Left ventricle myocardium inferior (tissue), 1 donor: ENCODE results near the gene CDK15. TPM values are rescaled to one million over a fixed set of nuclear protein-coding genes. Genes with fewer than 3 reads are reported as not detected.

ENCODE experiments used
- DNase-seq: peaks from one replicate; pipeline ENCODE4 v3.0.0-alpha.2; 2020
- H3K27ac ChIP-seq: fragments of 200-600 bp; replicated peaks from 2 replicates; pipeline ENCODE4 v1.8.0; 2021
- H3K27me3 ChIP-seq: fragments of 200-600 bp; 2 replicates; pipeline ENCODE4 v1.8.0; 2021; ENCODE audit warnings: low read depth
- H3K36me3 ChIP-seq: fragments of 200-600 bp; 2 replicates; pipeline ENCODE4 v1.8.0; 2021
- H3K4me1 ChIP-seq: fragments of 200-600 bp; 2 replicates; pipeline ENCODE4 v1.8.0; 2021
- H3K4me3 ChIP-seq: fragments of 200-600 bp; 2 replicates; pipeline ENCODE4 v1.8.0; 2021; ENCODE audit warnings: mild to moderate bottlenecking, moderate library complexity
- H3K9me3 ChIP-seq: fragments of 200-600 bp; replicated peaks from 2 replicates; pipeline ENCODE4 v1.8.0; 2021
- CTCF ChIP-seq: fragments of 200-600 bp; IDR thresholded peaks from 2 replicates; pipeline ENCODE4 v1.8.0; 2021; ENCODE audit warnings: antibody characterized with exemption, mild to moderate bottlenecking, borderline replicate concordance
- intact Hi-C: fragments of 100-400 bp; cut with micrococcal nuclease; formaldehyde crosslinking; loops from one replicate; pipeline ENCODE4 v1.11.0; 2022
- total RNA-seq: library from RNA; stranded (reverse); fragmentation: NEBNext Ultra II Directional; extraction: Animal tissue kit (Norgen Biotek cat#: 25700); gene quantifications from one replicate; pipeline ENCODE4 v1.2.1, GENCODE V29; 2021
- donor health status: DM: no; HTN: yes; CAD: no; lungs with severe emphysema.

The CDK15 gene
- total RNA-seq, 1 donor from 2014 or later: 0.16 TPM

DNA sequence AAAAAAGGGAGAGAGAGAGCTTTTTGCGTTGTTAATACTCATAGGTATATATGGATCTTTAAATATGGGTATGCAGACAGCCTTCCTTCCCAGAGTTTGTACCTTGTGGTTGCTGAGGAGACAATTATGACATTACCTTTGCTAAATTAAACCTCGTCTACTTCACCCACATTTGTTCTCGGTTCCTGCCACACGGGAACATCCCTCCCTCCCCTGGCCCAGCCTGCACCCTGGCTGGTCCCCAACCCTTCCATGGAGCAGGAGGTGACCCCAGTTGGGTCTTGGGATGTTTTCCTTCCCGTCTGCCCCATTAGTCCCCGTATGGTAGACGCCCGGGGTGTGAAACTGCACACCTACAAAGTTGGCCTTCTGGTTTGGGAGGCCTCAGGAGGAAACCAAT, 122.0 kb downstream of the CDK15 start:
- TF ChIP-seq CTCF: no peak
- no peak for DNase-seq
- intact Hi-C loops: no loop called here
- Histone ChIP-seq H3K9me3 (no peaks in the 10 kb centered on the region), H3K4me1 (no peaks in the 10 kb centered on the region), H3K27ac (no peak overlapping the region), H3K36me3 (no peaks in the 10 kb centered on the region), H3K4me3 (no peak overlapping the region), H3K27me3 (peaks cover 38% of the 10 kb centered on the region)

GRCh38 chr2:201929281-201930026, 123.1 kb downstream of the CDK15 start:
- no peak for DNase-seq
- no peak overlapping the region for H3K27ac ChIP-seq
- intact Hi-C loops: no loop called here
- no peak for TF ChIP-seq CTCF
- no peak overlapping the region for H3K4me3 ChIP-seq
- H3K36me3 ChIP-seq: no peaks in the 10 kb centered on the region
- H3K27me3 ChIP-seq: peaks cover 39% of the 10 kb centered on the region
- no peaks in the 10 kb centered on the region for H3K9me3 ChIP-seq
- H3K4me1 ChIP-seq: peaks cover 6% of the 10 kb centered on the region

DNA sequence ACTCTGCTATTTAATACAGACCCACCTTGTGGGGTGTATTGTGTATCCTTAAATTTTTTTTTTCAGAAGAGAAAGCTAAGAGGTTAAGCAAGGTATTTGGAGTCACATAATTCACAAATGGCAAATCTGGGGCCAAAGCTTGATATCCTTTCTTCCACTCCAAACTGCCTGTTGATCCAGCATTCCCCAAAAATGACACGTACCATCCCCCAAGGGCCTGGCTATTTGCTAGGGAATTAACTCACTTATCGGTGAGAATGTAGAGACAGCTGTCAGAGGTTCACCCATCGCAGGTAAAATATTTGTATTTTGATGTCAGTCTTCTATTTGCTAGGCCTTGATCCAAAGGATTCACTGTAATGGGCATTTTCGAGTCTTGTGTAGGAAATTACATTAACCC, 123.7 kb downstream of the CDK15 start:
- no peak for TF ChIP-seq CTCF
- H3K27ac ChIP-seq: no peak overlapping the region
- DNase-seq: no peak
- peaks cover 36% of the 10 kb centered on the region for H3K27me3 ChIP-seq
- H3K36me3 ChIP-seq: no peaks in the 10 kb centered on the region
- intact Hi-C loops: no loop called here
- H3K4me3 ChIP-seq: no peak overlapping the region
- peaks cover 6% of the 10 kb centered on the region for H3K4me1 ChIP-seq
- no peaks in the 10 kb centered on the region for H3K9me3 ChIP-seq

DNA sequence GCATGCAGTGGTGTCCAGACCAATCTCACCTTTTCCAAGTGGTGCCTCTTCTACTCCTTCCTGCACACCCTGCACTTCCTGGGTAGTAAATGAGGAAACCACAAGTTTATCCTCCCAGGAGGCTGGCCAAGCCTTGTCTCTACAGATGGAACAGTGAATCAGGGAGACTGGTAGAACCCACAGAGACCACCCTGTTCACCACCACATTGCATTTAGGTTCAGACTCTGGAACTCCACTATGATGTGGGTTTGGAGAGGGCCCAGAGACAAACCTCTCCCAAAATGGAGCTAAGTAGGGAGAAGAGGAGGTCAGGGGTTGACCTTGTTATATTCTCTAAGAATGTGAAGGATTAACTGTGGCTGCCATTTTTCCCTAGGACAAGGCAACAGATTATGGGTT, 124.5 kb downstream of the CDK15 start:
- H3K27ac ChIP-seq: no peak overlapping the region
- no peaks in the 10 kb centered on the region for H3K36me3 ChIP-seq
- H3K4me3 ChIP-seq: no peak overlapping the region
- peaks cover 3% of the 10 kb centered on the region for H3K9me3 ChIP-seq
- peaks cover 42% of the 10 kb centered on the region for H3K27me3 ChIP-seq
- H3K4me1 ChIP-seq: peaks cover 6% of the 10 kb centered on the region
- TF ChIP-seq CTCF: no peak
- DNase-seq: no peak
- intact Hi-C loops: no loop called here

DNA sequence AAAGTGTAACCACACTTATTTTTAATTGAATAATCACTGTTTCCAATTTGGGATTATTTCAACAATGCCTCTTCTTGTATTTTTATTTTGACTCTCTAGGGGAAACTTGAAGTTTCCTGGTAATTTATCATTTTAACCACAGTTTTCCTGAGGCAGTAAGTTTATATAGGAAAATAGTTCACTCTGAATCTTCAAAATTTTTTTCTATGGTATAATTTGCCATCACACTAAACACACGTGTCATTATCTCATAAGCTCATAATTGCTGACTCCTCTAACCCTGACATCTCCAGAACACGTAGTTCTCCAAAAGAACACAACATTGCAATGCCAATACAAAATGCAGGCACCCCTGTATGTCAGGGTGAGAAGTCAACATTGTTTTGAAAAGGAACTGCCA, 125.1 kb downstream of the CDK15 start:
- H3K4me1 ChIP-seq: peaks cover 6% of the 10 kb centered on the region
- peaks cover 6% of the 10 kb centered on the region for H3K9me3 ChIP-seq
- H3K27ac ChIP-seq: no peak overlapping the region
- H3K36me3 ChIP-seq: no peaks in the 10 kb centered on the region
- peaks cover 43% of the 10 kb centered on the region for H3K27me3 ChIP-seq
- DNase-seq: no peak
- H3K4me3 ChIP-seq: no peak overlapping the region
- intact Hi-C loops: no loop called here
- no peak for TF ChIP-seq CTCF
